ENCODE results near the gene TSGA10IP. TPM values are rescaled to one million over a fixed set of nuclear protein-coding genes. Genes with fewer than 3 reads are reported as not detected.

Gene TSGA10IP
- total RNA-seq, 1 experiment from 2014 or later = not detected

DNA sequence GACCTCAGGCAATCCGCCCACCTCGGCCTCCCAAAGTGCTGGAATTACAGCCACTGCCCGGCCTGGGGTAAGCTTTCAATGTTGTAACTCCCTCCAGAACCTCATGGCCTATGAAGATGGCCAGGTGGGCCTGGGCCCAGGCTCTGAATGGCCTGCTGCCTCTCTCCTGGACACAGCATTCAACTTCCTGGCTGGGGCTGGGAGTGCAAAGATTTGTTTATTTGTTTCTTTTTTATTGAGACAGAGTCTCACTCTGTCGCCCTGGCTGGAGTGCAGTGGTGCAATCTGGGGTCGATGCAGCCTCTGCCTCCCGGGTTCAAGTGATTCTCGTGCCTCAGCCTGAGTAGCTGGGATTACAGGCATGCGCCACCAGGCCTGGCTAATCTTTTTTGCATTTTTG lies 513 bp upstream of the TSGA10IP start:
- Histone ChIP-seq H3K27me3 (ENCODE audit: control insufficient read depth, insufficient read depth, low read length) (no peaks in the 10 kb centered on the region), H3K4me1 (ENCODE audit: control insufficient read depth, insufficient read depth, low read length) (no peaks in the 10 kb centered on the region), H3K9me3 (ENCODE audit: control insufficient read depth, insufficient read depth, low read depth, low read length) (no peaks in the 10 kb centered on the region), H3K36me3 (ENCODE audit: control insufficient read depth, insufficient read depth, low read length) (no peaks in the 10 kb centered on the region), H3K4me3 (ENCODE audit: low read depth in 2 of 2, low read length in 2 of 2) (no peak overlapping the region), H3K27ac (ENCODE audit: low read length) (no peak overlapping the region)
- DNase-seq (ENCODE audit: low read depth, low spot score) (no peak), ATAC-seq (no peak)
- TF ChIP-seq, protein P1, sequence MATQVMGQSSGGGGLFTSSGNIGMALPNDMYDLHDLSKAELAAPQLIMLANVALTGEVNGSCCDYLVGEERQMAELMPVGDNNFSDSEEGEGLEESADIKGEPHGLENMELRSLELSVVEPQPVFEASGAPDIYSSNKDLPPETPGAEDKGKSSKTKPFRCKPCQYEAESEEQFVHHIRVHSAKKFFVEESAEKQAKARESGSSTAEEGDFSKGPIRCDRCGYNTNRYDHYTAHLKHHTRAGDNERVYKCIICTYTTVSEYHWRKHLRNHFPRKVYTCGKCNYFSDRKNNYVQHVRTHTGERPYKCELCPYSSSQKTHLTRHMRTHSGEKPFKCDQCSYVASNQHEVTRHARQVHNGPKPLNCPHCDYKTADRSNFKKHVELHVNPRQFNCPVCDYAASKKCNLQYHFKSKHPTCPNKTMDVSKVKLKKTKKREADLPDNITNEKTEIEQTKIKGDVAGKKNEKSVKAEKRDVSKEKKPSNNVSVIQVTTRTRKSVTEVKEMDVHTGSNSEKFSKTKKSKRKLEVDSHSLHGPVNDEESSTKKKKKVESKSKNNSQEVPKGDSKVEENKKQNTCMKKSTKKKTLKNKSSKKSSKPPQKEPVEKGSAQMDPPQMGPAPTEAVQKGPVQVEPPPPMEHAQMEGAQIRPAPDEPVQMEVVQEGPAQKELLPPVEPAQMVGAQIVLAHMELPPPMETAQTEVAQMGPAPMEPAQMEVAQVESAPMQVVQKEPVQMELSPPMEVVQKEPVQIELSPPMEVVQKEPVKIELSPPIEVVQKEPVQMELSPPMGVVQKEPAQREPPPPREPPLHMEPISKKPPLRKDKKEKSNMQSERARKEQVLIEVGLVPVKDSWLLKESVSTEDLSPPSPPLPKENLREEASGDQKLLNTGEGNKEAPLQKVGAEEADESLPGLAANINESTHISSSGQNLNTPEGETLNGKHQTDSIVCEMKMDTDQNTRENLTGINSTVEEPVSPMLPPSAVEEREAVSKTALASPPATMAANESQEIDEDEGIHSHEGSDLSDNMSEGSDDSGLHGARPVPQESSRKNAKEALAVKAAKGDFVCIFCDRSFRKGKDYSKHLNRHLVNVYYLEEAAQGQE (IDR thresholded peaks at IDR 0.05; ENCODE audit: insufficient read depth in 1 of 2, low read depth in 2 of 2, low read length in 1 of 2) = no peak
- TF ChIP-seq, protein P2, sequence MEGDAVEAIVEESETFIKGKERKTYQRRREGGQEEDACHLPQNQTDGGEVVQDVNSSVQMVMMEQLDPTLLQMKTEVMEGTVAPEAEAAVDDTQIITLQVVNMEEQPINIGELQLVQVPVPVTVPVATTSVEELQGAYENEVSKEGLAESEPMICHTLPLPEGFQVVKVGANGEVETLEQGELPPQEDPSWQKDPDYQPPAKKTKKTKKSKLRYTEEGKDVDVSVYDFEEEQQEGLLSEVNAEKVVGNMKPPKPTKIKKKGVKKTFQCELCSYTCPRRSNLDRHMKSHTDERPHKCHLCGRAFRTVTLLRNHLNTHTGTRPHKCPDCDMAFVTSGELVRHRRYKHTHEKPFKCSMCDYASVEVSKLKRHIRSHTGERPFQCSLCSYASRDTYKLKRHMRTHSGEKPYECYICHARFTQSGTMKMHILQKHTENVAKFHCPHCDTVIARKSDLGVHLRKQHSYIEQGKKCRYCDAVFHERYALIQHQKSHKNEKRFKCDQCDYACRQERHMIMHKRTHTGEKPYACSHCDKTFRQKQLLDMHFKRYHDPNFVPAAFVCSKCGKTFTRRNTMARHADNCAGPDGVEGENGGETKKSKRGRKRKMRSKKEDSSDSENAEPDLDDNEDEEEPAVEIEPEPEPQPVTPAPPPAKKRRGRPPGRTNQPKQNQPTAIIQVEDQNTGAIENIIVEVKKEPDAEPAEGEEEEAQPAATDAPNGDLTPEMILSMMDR (IDR thresholded peaks at IDR 0.05) = no peak
- no peak for TF ChIP-seq SIN3A (IDR thresholded peaks at IDR 0.05; ENCODE audit: borderline replicate concordance, insufficient read depth, low read depth, low read length)
- TF ChIP-seq POLR2AphosphoS5 (IDR thresholded peaks at IDR 0.05; ENCODE audit: low read depth, low read length) = no peak
- no peak for TF ChIP-seq TCF7L2 (IDR thresholded peaks at IDR 0.05; ENCODE audit: low read depth, low read length)
- POLR2A ChIA-PET = no interaction called here
- in situ Hi-C loops (cut with HindIII; ENCODE audit: low pct_unique_long_range_greater_than_20kb, low sequenced_read_pairs) (no loop called here), intact Hi-C loops (cut with micrococcal nuclease; ENCODE audit: unreplicated experiment) (no loop called here)
- no TSS peak for BruUV-seq (replicated peaks)
- CTCF ChIA-PET = no interaction called here

DNA sequence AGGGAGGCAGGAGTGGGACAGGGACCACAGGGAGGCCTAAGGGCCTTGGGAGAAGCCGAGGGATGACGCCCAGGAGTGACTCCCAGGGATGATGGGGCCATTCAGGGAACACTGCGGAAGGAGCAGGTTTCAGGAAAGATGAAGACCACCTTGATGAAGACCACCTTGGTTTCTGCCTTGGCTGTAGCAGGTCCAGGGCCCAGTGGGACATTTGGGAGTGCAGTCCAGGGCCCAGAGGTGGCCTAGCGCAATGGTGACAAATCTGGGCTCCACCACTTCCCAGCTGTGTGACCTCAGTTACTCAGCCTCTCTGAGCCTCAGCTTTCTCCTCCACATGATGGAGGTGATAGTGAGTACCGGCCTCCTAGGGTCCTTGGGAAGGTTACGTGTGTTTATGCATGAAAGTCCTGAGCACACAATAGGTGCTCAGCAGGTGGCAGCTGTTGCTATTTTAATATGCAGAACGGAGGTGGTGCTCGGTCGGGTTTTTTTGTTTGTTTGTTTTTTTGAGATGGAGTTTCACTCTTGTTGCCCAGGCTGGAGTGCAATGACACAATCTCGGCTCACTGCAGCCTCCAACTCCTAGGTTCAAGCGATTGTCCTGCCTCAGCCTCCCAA lies 770 bp downstream of the TSGA10IP start:
- no peaks in the 10 kb centered on the region for H3K36me3 ChIP-seq (ENCODE audit: control insufficient read depth, insufficient read depth, low read length)
- DNase-seq (ENCODE audit: low read depth, low spot score) (no peak), ATAC-seq (no peak)
- ChIA-PET CTCF (no interaction called here), POLR2A (interaction anchor here (0.6 kb wide), 1 partner anchor 56 kb away, joined by 5 read pairs; the partner anchor contains the start of genes BANF1 and EIF1AD)
- intact Hi-C loops (cut with micrococcal nuclease; ENCODE audit: unreplicated experiment) (no loop called here), in situ Hi-C loops (cut with HindIII; ENCODE audit: low pct_unique_long_range_greater_than_20kb, low sequenced_read_pairs) (no loop called here)
- no TSS peak for BruUV-seq (replicated peaks)
- H3K4me3 ChIP-seq (ENCODE audit: low read depth in 2 of 2, low read length in 2 of 2) = no peak overlapping the region
- H3K27me3 ChIP-seq (ENCODE audit: control insufficient read depth, insufficient read depth, low read length) = no peaks in the 10 kb centered on the region
- no peaks in the 10 kb centered on the region for H3K9me3 ChIP-seq (ENCODE audit: control insufficient read depth, insufficient read depth, low read depth, low read length)
- H3K4me1 ChIP-seq (ENCODE audit: control insufficient read depth, insufficient read depth, low read length) = no peaks in the 10 kb centered on the region
- no peak overlapping the region for H3K27ac ChIP-seq (ENCODE audit: low read length)
- TF ChIP-seq TCF7L2 (IDR thresholded peaks at IDR 0.05; ENCODE audit: low read depth, low read length) = no peak
- TF ChIP-seq, protein P2 (IDR thresholded peaks at IDR 0.05) = no peak
- TF ChIP-seq, protein P1 (IDR thresholded peaks at IDR 0.05; ENCODE audit: insufficient read depth in 1 of 2, low read depth in 2 of 2, low read length in 1 of 2) = no peak
- no peak for TF ChIP-seq POLR2AphosphoS5 (IDR thresholded peaks at IDR 0.05; ENCODE audit: low read depth, low read length)
- no peak for TF ChIP-seq SIN3A (IDR thresholded peaks at IDR 0.05; ENCODE audit: borderline replicate concordance, insufficient read depth, low read depth, low read length)
